ENCODE results near the gene PIEZO2.

PIEZO2 gene

DNA sequence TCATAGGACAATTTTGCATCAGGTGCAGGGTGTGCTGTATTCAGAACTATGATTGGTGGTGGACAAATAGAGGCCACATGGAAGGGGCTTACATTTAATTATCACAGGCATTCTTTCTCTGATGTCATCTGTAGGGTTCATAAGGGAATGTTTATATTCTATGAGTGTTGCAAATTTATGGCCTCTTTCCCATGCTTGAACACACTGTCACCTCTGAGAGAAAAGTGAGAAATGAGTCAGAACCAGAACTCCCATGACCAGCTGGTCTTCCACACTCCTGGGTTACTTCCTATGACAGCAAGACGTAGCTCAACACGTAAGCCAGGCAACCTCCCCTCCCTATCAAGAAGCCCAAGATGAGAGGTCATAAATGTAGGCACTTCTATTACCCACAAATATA, 310.8 kb downstream of the PIEZO2 start:
- no peak for DNase-seq

- DNase-seq, result no peak
These were observed 315.1 kb downstream of the PIEZO2 start for GRCh38 chr18:10834128-10834815.

DNA sequence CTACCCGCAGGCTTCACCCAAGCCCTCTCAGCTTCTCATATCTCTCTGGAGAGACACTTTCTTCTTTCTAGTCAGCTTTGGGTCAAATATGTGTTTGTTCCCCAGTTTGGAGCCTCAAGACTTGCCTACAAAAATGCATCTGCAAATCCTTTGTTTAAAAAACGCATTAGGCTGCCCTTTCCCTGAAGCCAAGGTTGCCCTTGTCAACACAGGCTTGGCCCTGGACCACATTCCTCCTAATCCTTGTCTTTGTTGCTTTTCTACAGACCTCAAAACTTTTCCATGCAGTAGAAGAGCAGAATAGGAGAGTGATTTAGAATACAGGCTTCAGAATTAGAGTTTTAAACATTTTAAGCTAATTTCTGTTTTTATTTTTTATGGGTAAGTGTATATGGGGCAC, 315.7 kb downstream of the PIEZO2 start:
- no peak for DNase-seq

GRCh38 chr18:10826400-10826799, 323.0 kb downstream of the PIEZO2 start:
- DNase-seq, result no peak

DNA sequence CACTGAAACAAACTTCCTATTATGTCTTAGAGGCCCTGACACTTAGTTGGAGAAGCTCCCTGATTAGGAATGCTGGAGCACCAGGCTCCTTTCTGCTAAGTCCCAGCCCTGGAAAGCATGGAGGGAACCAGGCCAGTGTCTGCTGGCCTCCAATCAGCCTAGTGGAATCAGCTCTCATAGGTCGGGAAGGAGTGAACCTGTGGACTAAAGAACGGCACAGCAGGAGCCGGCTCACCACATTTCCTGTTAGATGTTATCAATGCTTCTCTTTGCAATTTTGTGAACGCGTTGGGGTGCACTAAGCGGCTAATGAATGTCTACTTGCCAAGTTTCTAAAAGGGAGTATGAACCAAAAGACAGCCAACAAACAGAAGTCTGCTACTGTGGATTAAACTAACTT, 326.9 kb downstream of the PIEZO2 start:
- no peak for DNase-seq

- DNase-seq, result no peak
These were observed 328.7 kb downstream of the PIEZO2 start for GRCh38 chr18:10820681-10821080.

DNA sequence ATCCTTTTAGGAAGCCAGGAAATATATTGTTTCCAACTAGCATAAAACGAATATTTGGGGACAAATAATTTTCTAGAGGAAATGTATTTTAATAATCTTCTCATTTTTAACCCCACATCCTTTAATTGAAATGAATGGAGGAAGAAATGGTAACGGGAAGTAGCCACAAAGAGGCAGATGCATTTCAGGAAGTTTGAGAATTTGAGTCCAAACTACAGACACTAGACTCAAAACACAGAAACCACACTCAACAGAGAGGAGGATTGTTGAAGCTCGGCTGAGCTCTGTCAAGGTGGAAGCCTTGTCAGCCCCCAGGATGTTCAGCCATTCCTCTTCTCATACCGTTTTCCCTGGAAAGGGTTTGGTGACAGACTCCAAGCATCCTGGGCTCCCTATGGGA, 335.0 kb downstream of the PIEZO2 start:
- no peak for DNase-seq

DNA sequence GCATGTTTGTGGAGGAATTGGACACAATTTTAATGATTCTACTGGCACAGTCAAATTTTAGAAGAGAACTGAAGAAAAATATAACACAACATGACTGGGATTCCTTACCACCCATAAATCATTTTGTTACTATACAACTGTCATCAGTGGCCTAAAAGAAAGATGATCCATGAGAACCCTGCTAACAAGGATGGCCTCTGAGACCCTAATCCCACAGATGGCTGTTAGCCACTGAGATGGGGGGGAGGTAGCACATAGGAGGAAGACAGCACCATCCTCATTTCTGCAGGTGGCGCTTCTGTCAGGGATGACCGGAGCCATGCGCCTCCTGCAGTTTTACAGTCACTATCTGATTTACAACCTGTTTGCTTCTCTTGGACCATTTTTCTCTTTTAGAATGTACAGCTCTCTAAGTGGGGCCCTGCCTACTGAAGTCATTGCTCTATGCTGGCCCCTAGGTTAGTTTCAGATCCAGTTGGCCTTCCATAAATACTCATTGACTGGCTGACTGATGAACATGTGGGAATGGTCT, 343.7 kb downstream of the PIEZO2 start:
- no peak for DNase-seq

- no peak for DNase-seq
These were observed 345.2 kb downstream of the PIEZO2 start for GRCh38 chr18:10804126-10804525.

DNA sequence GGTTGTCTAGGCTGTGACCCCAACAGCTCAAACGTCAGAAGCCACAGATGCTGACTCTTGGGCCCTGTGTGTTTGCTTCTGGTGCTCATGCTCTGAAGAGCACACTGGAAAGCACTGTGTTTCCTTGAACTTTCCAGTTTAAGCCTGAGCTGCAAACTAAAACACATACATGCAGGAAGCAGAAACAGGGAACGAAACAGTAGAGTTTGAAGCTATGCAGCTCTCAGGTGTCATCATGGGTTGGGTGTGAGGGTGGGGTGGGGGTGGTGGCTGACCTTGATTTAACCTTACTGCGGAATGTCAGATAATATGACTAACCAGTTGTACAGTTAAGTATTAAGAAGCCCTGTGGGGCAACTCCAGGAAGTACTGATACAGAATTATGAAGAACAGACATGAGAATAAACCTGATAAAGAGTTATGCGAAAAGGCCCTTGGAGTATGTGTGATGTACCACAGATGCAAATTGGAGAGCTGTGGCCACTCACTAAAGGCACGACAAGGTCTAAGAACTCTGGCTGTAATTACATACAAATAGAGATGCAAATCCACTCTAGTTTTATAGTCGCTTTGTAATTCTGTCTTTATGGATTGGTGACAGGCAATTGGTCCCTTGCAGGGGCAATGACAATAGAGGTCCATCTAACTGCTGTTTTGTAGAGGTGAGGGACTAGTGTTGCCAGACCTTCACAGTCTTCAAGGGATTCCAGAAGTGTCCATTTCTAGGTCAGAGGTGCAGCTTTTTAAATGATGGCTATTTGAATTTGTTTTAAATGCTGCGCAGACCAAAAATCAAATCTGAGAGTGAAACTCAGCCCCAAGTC, 350.4 kb downstream of the PIEZO2 start:
- DNase-seq, result no peak

DNA sequence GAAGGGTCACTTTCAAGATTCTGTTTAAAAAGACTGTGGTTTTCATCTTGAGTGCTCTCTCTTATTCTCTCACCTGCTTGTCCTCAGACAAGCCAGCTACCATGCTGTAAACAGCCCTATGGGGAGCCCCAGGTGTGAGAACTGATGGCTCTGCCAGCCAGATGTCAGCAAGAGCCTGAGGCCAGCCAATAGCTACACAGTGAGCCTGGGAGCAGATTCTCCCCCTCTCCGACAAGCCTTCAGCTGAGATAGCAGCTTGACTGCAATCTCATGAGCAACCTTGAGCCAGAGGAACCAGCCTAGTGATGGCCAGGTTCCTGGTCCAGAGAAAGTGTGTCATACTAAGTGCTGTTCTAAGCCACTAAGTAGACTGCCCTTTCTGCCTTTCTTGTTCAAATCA, 351.5 kb downstream of the PIEZO2 start:
- DNase-seq, result no peak

GRCh38 chr18:10794771-10795170, 354.6 kb downstream of the PIEZO2 start:
- no peak for DNase-seq

DNA sequence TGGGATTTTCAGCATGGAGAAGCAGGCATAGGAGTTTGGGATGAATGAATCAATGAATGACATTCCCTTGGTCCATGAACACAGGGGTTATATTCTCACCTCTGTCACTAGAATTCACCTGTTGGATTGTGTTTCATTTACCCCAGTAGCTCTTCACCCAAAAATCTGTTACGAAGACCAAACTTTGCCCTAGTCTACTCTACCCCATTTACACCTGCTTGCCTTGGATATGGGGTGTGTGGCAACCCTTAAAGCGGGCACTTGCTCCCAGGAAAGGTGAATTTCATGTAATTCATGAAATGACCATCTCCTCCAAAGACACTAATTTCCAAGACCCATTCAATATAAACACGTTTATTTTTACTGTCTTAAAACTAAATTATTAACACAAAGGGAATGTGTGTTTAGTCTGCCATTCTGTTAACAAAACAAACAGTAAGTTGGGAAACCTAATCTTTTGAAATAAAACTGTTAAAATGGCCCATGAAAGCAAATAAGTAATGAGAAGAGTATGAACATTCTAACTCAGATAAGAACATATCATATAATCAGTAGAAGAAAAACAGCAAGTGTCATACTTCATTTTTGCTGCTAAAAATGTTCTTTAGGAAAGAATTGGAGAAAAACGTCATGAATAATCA, 355.5 kb downstream of the PIEZO2 start:
- no peak for DNase-seq

DNA sequence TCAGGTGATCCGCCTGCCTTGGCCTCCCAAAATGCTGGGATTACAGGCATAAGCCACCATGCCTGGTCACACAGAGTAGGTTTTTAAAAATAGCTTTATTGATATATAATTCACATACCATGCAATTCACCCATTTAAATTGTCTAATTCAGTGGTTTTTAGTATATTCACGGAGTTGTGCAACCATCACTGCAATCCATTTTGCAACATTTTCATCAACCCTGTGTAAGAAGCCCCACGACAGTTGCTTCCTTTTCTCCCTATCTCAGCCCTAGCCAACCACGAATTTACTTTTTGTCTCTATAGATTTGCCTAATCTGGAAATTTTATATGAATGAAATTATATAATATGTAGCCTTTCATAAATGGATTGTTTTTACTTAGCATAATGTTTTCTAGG, 357.2 kb downstream of the PIEZO2 start:
- DNase-seq, result no peak

DNA sequence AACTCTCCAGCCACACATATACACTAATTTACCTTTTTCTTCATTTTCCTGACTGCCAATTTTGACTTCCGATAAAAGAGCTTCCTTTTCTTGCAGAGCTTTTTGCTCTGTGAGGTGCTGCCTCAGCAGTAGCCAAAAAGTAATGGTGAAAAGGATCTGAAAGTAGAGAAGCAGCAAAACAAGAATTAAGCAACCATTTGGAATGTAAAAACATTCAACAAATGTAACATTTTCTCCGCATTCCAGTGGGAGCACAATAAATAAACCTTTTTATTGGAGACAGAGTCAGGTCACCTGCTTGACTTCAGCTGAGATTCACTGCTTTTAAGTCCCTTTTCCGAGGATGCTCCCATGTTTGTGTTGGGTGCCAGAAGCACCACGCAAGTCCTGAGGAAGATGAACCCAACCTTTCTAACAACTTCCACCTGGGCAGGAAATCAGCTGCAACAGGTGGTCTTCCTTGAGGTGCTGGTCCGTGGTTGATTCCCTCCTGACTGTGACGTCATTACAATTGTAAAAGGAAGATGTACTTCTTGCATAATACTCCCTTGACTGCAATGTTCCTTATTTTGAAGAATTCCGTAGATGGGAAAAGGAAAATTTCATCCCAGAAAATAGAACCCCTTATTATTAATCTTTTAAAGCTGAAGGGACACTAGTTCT, 358.1 kb downstream of the PIEZO2 start:
- DNase-seq, result no peak

GRCh38 chr18:10789180-10789579, 360.2 kb downstream of the PIEZO2 start:
- DNase-seq, result no peak

- DNase-seq, result peak; percentile 85
These were observed 362.0 kb downstream of the PIEZO2 start for GRCh38 chr18:10787293-10787901.

DNA sequence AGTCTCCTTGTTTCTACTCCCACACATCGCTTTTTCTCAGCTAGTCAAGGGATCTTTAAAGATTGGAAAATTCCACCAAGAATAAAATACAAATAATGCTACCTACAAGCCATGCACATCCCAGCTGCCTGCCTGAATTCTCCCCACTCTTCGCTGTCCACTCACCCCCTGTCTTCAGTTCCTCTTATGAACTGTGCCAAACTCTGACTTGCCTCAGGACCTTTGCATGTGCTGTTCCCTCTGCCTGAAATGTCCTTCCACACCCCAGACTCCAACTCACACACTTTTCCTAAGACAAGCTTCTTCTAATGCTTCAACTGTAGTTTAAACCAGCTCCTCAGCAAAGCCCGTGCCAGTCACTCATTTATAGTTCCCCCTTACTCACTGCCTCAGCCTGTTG, 363.6 kb downstream of the PIEZO2 start:
- DNase-seq, result no peak

- DNase-seq, result no peak
These were observed 364.7 kb downstream of the PIEZO2 start for GRCh38 chr18:10784596-10785202.

DNA sequence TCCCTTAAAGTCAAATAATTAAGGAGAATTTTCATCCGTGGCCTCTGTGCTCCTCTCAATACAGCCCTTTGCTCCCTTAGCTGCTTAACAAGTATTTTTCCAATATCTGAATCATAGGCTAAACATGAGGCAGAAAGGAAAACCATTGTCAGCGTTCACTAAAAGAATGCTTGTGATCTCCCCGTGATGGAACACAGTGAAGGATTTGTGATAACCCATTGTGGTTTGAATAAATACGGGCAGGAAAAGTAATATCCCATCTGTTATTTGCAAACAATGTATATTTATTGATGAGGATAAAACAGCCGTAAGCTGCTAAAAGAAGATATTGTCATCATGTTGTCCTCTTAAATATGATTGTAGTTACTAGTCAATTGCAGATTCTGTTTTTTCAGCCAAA, 365.4 kb downstream of the PIEZO2 start:
- no peak for DNase-seq

- no peak for DNase-seq
These were observed 372.9 kb downstream of the PIEZO2 start for GRCh38 chr18:10776493-10776892.

- no peak for DNase-seq
These were observed 374.3 kb downstream of the PIEZO2 start for GRCh38 chr18:10775026-10775425.
